Measurements from ENCODE around the gene TRIM8. TPM values are rescaled to one million over a fixed set of nuclear protein-coding genes. Genes with fewer than 3 reads are reported as not detected.

TRIM8 gene
- total RNA-seq, 1 donor from 2014 or later = 31.4 TPM

DNA sequence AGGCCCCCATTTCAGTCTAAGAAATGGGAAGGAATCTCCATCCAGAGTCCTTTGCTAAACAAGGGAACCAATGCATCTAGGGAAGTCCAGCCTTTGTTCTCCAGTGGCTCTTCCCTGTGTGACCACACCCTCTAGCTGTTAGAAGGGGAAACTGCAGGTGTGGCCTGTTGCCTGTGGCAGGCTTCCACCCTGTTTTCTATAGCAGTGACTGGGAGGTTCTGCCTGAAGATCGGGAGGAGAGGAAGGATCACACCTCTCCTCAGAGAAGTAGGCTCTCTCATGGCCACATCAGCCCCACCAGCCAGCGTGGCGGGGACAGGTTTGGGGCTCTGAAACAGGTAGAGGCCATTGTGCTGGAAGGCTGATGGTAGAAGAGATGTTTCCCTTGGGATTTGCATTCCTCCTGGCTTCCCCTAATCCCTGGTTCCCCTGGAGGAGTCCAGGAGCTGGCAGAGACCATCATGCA, 47.7 kb upstream of the TRIM8 start:
- H4K20me1 ChIP-seq (ENCODE audit: low read depth) = no peaks in the 10 kb centered on the region
- TF ChIP-seq EZH2 (IDR thresholded peaks at IDR 0.05) (no peak), EZH2phosphoT487 (IDR thresholded peaks at IDR 0.05) (no peak)
- TF ChIP-seq, protein P1, sequence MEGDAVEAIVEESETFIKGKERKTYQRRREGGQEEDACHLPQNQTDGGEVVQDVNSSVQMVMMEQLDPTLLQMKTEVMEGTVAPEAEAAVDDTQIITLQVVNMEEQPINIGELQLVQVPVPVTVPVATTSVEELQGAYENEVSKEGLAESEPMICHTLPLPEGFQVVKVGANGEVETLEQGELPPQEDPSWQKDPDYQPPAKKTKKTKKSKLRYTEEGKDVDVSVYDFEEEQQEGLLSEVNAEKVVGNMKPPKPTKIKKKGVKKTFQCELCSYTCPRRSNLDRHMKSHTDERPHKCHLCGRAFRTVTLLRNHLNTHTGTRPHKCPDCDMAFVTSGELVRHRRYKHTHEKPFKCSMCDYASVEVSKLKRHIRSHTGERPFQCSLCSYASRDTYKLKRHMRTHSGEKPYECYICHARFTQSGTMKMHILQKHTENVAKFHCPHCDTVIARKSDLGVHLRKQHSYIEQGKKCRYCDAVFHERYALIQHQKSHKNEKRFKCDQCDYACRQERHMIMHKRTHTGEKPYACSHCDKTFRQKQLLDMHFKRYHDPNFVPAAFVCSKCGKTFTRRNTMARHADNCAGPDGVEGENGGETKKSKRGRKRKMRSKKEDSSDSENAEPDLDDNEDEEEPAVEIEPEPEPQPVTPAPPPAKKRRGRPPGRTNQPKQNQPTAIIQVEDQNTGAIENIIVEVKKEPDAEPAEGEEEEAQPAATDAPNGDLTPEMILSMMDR (IDR thresholded peaks at IDR 0.05) = peak; percentile 84
- Mint-ChIP-seq H3K27ac (peak overlapping the region; percentile 63), H3K36me3 (peaks cover 19% of the 10 kb centered on the region), H3K4me1 (no peaks in the 10 kb centered on the region), H3K27me3 (ENCODE audit: insufficient read depth, low read depth) (peaks cover 2% of the 10 kb centered on the region), H3K4me3 (no peak overlapping the region), H3K9me3 (no peaks in the 10 kb centered on the region)
- H3K9me3 ChIP-seq (ENCODE audit: low read depth) = no peaks in the 10 kb centered on the region
- H3K4me3 ChIP-seq = no peak overlapping the region
- H3K9ac ChIP-seq = no peak overlapping the region
- H3K36me3 ChIP-seq = peaks cover 5% of the 10 kb centered on the region
- H2AFZ ChIP-seq (replicated peaks) = no peak overlapping the region
- peaks cover 12% of the 10 kb centered on the region for H3F3A ChIP-seq (ENCODE audit: low read depth)
- peak; percentile 85 for DNase-seq (ENCODE audit: low spot score)
- H3K79me2 ChIP-seq (ENCODE audit: low read depth) = peaks cover 2% of the 10 kb centered on the region
- peaks cover 3% of the 10 kb centered on the region for H3K4me1 ChIP-seq
- peak overlapping the region; percentile 23 for H3K27ac ChIP-seq
- H3K4me2 ChIP-seq = no peak overlapping the region
- no peaks in the 10 kb centered on the region for H3K27me3 ChIP-seq

DNA sequence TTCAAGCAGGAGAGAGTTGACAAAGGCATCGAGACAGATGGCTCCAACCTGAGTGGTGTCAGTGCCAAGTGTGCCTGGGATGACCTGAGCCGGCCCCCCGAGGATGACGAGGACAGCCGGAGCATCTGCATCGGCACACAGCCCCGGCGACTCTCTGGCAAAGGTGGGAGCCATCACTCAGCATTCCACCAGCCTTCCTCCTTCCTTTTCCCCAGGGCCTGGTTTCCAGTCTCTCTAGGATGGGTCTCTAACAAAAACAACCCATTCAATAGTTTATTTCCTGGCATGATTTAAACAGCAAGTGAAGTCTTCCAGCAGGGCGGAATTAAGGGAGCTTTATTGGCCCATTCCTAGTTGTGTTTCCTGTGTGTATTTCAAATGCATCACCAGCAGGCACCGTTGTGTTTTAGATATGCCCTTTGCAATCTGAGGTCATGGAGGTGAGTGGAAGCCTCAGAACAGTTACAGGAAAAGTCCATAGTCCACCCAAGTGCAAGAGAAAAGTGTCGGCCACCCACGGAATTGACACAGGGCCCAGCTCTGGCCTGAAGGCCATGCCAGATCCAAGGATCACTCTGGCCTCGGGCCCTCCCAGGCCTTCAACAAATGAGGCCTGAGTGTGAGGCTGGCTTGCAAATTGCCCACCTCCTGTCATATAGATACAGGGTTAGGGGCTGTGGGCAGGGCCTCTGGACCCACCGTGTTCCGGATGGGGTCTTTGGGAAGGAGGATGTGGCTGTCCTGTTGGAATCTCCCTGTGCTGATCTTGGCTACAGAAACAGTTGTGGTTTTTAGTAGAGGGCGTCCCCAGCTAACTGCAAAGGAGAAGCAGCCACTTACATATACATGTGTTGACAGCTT, 46.9 kb upstream of the TRIM8 start:
- H3K9me3 Mint-ChIP-seq = no peaks in the 10 kb centered on the region
- H3K36me3 Mint-ChIP-seq = peaks cover 19% of the 10 kb centered on the region
- no peaks in the 10 kb centered on the region for H3K4me1 Mint-ChIP-seq
- Histone ChIP-seq H3K27ac (no peak overlapping the region), H4K20me1 (ENCODE audit: low read depth) (no peaks in the 10 kb centered on the region), H3K9me3 (ENCODE audit: low read depth) (no peaks in the 10 kb centered on the region), H3F3A (ENCODE audit: low read depth) (peaks cover 12% of the 10 kb centered on the region), H3K79me2 (ENCODE audit: low read depth) (no peaks in the 10 kb centered on the region), H3K9ac (no peak overlapping the region), H3K4me2 (no peak overlapping the region), H3K4me3 (no peak overlapping the region), H3K36me3 (peaks cover 5% of the 10 kb centered on the region), H2AFZ (replicated peaks) (no peak overlapping the region), H3K27me3 (no peaks in the 10 kb centered on the region), H3K4me1 (peaks cover 3% of the 10 kb centered on the region)
- no peak overlapping the region for H3K27ac Mint-ChIP-seq
- TF ChIP-seq EZH2 (IDR thresholded peaks at IDR 0.05) = no peak
- TF ChIP-seq, protein P1 (IDR thresholded peaks at IDR 0.05) = no peak
- no peak for TF ChIP-seq EZH2phosphoT487 (IDR thresholded peaks at IDR 0.05)
- no peak for DNase-seq (ENCODE audit: low spot score)
- H3K4me3 Mint-ChIP-seq = no peak overlapping the region
- peaks cover 2% of the 10 kb centered on the region for H3K27me3 Mint-ChIP-seq (ENCODE audit: insufficient read depth, low read depth)

DNA sequence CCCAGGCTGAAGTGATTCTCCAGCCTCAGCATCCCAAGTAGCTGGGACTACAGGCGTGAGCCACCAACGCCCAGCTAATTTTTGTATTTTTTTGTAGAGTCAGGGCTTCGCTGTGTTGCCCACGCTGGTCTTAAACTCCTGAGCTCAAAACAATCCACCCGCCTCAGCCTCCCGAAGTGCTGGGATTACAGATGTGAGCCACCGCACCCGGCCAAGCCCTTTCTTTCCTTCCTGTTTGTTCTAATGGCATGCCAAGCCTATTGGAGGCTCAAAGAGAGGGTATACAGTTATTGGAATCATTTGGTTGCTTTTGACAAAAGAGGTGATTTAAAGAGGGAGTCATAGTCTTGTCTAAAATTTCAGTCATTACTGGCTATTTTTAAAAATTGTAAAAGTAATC, 46.0 kb upstream of the TRIM8 start:
- Histone ChIP-seq H3K4me1 (peaks cover 3% of the 10 kb centered on the region), H3K9ac (no peak overlapping the region), H3K9me3 (ENCODE audit: low read depth) (no peaks in the 10 kb centered on the region), H3K27me3 (no peaks in the 10 kb centered on the region), H2AFZ (replicated peaks) (no peak overlapping the region), H4K20me1 (ENCODE audit: low read depth) (no peaks in the 10 kb centered on the region), H3K4me3 (no peak overlapping the region), H3K79me2 (ENCODE audit: low read depth) (no peaks in the 10 kb centered on the region), H3F3A (ENCODE audit: low read depth) (peaks cover 12% of the 10 kb centered on the region), H3K27ac (no peak overlapping the region), H3K36me3 (peaks cover 5% of the 10 kb centered on the region), H3K4me2 (no peak overlapping the region)
- TF ChIP-seq, protein P1 (IDR thresholded peaks at IDR 0.05) = no peak
- TF ChIP-seq EZH2 (IDR thresholded peaks at IDR 0.05) = no peak
- no peak for TF ChIP-seq EZH2phosphoT487 (IDR thresholded peaks at IDR 0.05)
- no peaks in the 10 kb centered on the region for H3K9me3 Mint-ChIP-seq
- no peak overlapping the region for H3K27ac Mint-ChIP-seq
- H3K4me3 Mint-ChIP-seq = no peak overlapping the region
- no peak for DNase-seq (ENCODE audit: low spot score)
- H3K4me1 Mint-ChIP-seq = no peaks in the 10 kb centered on the region
- H3K27me3 Mint-ChIP-seq (ENCODE audit: insufficient read depth, low read depth) = peaks cover 4% of the 10 kb centered on the region
- H3K36me3 Mint-ChIP-seq = peaks cover 19% of the 10 kb centered on the region

Measured in neural progenitor cell (in vitro differentiated cells).